Vagina (tissue), 2 donors: Measurements from ENCODE around the gene RBL1.

ENCODE experiments used
- POLR2A ChIP-seq, 2 donors: fragments of 450-650 bp; IDR thresholded peaks; one replicate each; pipeline ENCODE4 v1.6.1; 2017; ENCODE audit warnings: antibody characterized with exemption in 2 of 2, mild to moderate bottlenecking in 2 of 2, moderate library complexity in 2 of 2
- TF ChIP-seq, protein P1 (sequence below), 3 experiments: fragments of 450-650 bp in 2 of 3; fragments of 200-600 bp in 1 of 3; sonication (generic) in 1 of 3; IDR thresholded peaks; one replicate each; pipeline ENCODE4 v1.5.1; 2017 to 2019; ENCODE audit warnings: antibody characterized with exemption in 3 of 3, mild to moderate bottlenecking in 2 of 3, moderate library complexity in 2 of 3

DNA sequence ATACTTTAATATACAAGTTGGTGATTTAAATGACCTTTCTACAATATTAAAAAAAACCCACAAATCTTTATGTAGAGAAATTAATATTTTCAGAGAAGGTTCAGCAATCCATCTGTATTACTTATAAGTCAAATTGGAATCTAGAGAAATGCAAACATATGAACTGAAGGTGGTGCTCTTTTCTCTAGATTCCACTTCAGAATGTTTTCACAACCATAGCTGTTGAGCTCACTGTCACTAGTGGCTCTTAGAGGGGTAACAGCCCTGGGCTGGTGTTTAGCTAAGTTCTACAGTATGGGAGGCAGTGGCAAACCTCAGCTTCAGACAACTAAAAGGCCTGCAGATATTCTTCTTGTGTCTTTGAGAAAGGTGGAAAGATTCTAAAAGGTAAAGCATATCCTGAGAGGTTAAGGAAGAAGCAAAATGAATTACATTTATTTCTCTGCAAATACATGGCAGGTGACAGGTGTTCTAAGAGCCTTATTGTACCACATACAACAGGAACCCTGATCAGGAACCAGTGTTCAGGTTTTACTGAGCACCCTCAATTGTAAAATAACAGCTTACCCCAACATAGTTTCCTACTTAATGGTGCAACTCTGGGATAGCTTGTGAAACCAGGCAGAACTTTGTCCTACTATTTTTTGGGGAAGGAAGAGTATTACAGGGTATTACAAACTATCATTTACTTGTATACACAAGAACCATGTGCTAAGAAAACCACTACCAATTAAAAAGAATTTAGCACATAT is 87.7 kb downstream of the RBL1 start:
- TF ChIP-seq, protein P1, sequence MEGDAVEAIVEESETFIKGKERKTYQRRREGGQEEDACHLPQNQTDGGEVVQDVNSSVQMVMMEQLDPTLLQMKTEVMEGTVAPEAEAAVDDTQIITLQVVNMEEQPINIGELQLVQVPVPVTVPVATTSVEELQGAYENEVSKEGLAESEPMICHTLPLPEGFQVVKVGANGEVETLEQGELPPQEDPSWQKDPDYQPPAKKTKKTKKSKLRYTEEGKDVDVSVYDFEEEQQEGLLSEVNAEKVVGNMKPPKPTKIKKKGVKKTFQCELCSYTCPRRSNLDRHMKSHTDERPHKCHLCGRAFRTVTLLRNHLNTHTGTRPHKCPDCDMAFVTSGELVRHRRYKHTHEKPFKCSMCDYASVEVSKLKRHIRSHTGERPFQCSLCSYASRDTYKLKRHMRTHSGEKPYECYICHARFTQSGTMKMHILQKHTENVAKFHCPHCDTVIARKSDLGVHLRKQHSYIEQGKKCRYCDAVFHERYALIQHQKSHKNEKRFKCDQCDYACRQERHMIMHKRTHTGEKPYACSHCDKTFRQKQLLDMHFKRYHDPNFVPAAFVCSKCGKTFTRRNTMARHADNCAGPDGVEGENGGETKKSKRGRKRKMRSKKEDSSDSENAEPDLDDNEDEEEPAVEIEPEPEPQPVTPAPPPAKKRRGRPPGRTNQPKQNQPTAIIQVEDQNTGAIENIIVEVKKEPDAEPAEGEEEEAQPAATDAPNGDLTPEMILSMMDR (IDR thresholded peaks at IDR 0.05): no peak
- TF ChIP-seq POLR2A (IDR thresholded peaks at IDR 0.05): no peak
